Activated T-cell treated with anti-CD3 and anti-CD28 coated beads for 48 hours (primary cell): ENCODE results near the gene HEXA.
A peak's percentile ranks its signal among the peaks of the same experiment; 100 is the strongest.
"Not testable (repeated sequence)": the region's sequence is repeated elsewhere in the genome, so short reads cannot be mapped to it uniquely, and the experiment has no call there.

ENCODE experiments used
- DNase-seq: peaks from one replicate; pipeline ENCODE4 v3.0.0-alpha.2; 2020; ENCODE audit warnings: low read depth

Gene HEXA

GRCh38 chr15:72375846-72376581, at the start of gene HEXA:
TSS of gene HEXA (minus strand) at chr15:72376014. CDS start at chr15:72375972, 42 bp downstream.
- peak; percentile 97 for DNase-seq

- DNase-seq = no peak
Observed at GRCh38 chr15:72423256-72423655, 47.4 kb upstream of the HEXA start.

DNA sequence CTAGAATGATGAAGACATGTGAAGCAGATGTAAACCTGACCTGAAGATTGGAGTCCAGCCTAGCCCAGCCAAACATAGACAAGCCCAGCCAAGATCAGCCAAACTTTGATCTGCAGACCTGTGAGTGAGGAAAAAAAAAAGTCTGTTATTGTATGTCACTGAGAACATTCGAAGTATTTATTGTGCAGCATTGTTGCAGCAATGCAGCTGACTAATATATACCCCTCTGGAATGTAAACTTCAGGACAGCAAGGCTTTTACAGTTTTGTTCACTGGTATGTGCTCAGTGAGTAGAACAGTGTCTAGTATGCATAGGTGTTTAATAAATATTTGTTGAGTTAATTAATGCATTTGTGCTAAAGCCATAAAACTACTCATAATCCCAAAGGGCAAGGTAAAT, 45.7 kb upstream of the HEXA start:
- DNase-seq = no peak

GRCh38 chr15:72420576-72420975, 44.8 kb upstream of the HEXA start:
- no peak for DNase-seq

DNA sequence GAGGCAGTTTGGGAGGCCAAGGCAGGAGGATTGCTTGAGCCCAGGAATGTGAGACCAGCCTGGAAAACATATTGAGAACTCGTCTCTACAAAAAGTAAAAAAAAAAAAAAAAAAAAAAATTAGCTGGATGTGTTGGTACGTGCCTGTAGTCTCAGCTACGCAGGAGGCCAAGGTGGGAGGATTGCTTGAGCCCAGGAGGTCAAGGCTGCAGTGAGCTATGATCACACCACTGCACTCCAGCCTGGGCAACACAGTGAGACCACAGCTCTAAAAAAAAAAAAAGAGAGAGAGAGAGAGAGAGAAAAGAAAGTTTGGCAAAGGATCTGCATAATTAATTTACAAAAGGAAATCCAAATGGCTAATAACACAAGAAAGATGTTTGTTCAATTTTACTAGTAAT, 44.0 kb upstream of the HEXA start:
- DNase-seq = not testable (repeated sequence)

GRCh38 chr15:72415304-72415703, 39.5 kb upstream of the HEXA start:
- DNase-seq = no peak

- not testable (repeated sequence) for DNase-seq
Observed at GRCh38 chr15:72413337-72413736, 37.5 kb upstream of the HEXA start.

GRCh38 chr15:72411544-72411943, 35.7 kb upstream of the HEXA start:
- no peak for DNase-seq

GRCh38 chr15:72411111-72411510, 35.3 kb upstream of the HEXA start:
- DNase-seq = no peak

GRCh38 chr15:72406936-72407335, 31.1 kb upstream of the HEXA start:
- no peak for DNase-seq

- DNase-seq = no peak
Observed at GRCh38 chr15:72404841-72405240, 29.0 kb upstream of the HEXA start.

DNA sequence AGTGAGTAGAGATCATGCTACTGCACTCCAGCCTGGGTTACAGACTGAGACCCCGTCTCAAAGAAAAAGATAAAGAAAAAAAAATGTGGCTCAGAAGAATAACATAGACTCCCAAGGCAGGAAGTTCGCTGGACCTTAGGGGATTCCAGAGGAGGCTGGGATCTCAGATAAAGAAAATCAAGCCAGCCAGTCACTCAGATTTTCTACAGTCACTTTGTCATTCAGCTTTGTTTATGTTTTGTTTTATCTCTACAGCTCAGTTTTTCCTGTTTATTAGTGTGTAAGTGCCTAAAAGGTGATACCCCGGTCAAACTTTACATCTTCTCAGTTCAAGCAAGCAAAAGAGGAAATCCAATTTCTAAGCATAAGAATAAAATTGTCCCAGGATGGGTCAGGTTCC, 28.5 kb upstream of the HEXA start:
- DNase-seq = no peak

GRCh38 chr15:72402726-72403125, 26.9 kb upstream of the HEXA start:
- DNase-seq = no peak

- no peak for DNase-seq
Observed at GRCh38 chr15:72398648-72399047, 22.8 kb upstream of the HEXA start.

DNA sequence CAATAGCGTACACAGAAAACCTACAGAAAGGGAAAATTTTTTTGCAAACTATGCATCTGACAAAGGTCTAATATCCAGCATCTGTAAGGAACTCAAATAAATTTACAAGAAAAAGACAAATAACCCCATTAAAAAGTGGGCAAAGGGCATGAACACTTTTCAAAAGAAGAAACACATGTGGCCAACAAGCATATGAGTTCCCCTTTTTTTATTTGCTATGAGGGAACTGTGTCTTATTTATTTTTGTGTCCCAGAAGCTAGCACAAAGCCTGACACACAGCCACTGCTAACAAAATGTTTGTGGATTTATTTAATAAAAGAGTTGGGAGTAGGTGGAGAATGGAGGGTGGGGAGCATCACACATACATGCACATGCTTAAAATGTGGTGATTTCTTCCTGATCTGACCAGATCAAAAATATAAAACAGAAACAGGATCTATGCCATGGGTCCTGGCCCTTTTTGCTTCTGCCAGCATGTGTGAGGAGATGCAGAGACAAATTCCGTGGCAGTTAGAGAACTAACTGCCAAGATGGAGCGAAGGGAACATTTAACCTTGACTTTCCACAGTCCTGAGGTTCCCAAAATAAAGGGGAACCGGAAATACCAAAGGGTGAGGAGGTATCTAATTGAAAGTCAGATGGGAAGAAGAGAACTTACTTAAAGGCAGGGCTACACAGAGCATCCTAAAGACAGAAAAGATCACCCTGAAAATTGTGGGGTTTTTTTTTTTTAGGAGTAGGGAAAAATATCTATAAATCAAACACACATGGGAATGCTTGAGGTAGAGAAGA, 22.2 kb upstream of the HEXA start, which contains the start of gene TMEM202:
Gene TMEM202 (plus strand): TSS at position 510 of the 793 bp plus-strand sequence. CDS start 22 bp downstream, at position 532.
- no peak for DNase-seq

- DNase-seq = not testable (repeated sequence)
Observed at GRCh38 chr15:72396331-72396730, 20.5 kb upstream of the HEXA start.

DNA sequence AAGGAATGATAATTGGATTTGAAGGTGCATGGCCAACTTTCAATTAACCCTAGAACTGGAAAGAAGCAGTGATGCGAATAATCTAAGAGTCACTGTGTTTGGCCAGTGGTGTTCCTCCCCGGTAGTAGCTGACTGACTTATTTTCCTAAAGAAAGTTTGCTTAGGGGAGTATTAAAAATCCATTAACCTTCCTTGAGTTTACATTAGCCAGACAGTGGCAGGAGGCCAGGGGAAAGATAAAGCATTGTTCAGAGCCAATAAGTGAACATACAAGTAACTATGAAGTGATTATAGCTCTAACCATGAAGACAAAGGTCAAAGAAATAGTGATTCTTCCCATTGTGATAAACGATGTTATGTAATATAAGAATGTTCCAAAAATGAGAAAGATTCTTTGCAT, 13.4 kb upstream of the HEXA start:
- DNase-seq = no peak

GRCh38 chr15:72387741-72388140, 11.9 kb upstream of the HEXA start:
- DNase-seq = no peak

DNA sequence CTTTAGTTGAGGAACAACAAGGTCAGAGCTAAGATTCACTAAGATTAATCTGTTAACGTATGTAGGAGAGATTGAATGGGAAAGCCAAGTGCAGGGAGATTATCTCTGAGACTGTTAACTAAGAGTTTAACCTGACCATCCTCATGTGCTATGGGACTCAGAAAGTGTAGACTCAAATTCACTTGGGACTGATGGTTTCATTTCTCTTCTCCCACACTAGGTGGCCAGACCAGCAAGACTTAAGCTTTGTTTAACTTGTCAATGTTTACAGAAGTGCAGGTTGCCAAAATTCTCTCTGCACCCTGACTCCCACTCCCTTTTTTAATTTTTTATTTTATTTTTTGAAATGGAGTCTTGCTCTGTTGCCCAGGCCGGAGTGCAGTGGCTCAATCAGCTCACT, 6.3 kb upstream of the HEXA start:
- no peak for DNase-seq

GRCh38 chr15:72380743-72381142, 4.9 kb upstream of the HEXA start:
- DNase-seq = no peak

DNA sequence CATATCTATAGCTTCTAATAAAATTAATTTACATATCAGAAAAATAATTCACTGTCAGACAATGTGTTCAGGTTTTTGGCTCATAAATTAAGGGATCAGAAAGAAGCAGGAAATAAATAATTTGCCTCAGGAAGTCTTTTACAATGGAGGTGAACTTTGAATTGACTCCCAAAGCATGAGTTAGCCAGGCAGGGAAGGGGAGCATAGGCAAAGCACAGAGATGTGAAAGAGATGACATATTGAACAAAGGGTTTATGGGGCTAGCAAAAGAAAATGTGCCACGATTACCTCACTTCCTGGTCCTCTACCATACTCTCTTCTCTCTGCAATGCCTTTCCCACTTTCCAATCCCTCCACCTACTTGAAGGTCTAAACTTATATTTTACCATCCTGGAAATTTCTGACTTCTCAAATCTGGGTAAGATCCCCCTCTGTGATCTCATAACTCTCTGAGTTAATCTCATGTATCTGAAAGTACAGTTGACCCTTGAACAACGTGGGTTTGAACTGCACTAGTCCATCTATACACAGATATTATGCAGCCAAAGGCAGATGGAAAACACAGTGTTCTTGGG, 4.1 kb upstream of the HEXA start:
- DNase-seq = no peak

GRCh38 chr15:72379106-72379505, 3.3 kb upstream of the HEXA start:
- DNase-seq = not testable (repeated sequence)

- DNase-seq = no peak
Observed at GRCh38 chr15:72377331-72377730, 1.5 kb upstream of the HEXA start.
